Activated naive CD4-positive, alpha-beta T cell treated with anti-CD3 and anti-CD28 coated beads, Interleukin-2, amount 50 U/mL, for 24 hours (primary cell): ENCODE data around the gene ISOC2.
"Not testable (repeated sequence)": the region's sequence is repeated elsewhere in the genome, so short reads cannot be mapped to it uniquely, and the experiment has no call there.

Experiments used
- H3K27ac Mint-ChIP-seq: one replicate; pipeline ENCODE4 v1.8.0; 2021; ENCODE audit warnings: mild to moderate bottlenecking, mixed read lengths
- H3K27me3 Mint-ChIP-seq: one replicate; pipeline ENCODE4 v1.8.0; 2021; ENCODE audit warnings: mixed read lengths
- H3K36me3 Mint-ChIP-seq: one replicate; pipeline ENCODE4 v1.8.0; 2021; ENCODE audit warnings: mixed read lengths
- H3K4me1 Mint-ChIP-seq: one replicate; pipeline ENCODE4 v1.8.0; 2021; ENCODE audit warnings: mixed read lengths
- H3K4me3 Mint-ChIP-seq: one replicate; pipeline ENCODE4 v1.8.0; 2021; ENCODE audit warnings: mild to moderate bottlenecking, mixed read lengths
- H3K9me3 Mint-ChIP-seq: one replicate; pipeline ENCODE4 v1.8.0; 2021; ENCODE audit warnings: mixed read lengths

The ISOC2 gene

GRCh38 chr19:55456347-55456746 is 5.1 kb downstream of the ISOC2 start:
- Mint-ChIP-seq H3K27me3 (peaks cover 9% of the 10 kb centered on the region), H3K27ac (no peak overlapping the region), H3K4me1 (peaks cover 22% of the 10 kb centered on the region), H3K4me3 (no peak overlapping the region), H3K9me3 (no peaks in the 10 kb centered on the region), H3K36me3 (peaks cover 10% of the 10 kb centered on the region)

GRCh38 chr19:55455576-55456235 is 5.7 kb downstream of the ISOC2 start:
- no peaks in the 10 kb centered on the region for H3K9me3 Mint-ChIP-seq
- no peak overlapping the region for H3K27ac Mint-ChIP-seq
- peaks cover 11% of the 10 kb centered on the region for H3K27me3 Mint-ChIP-seq
- H3K4me3 Mint-ChIP-seq: no peak overlapping the region
- H3K4me1 Mint-ChIP-seq: peaks cover 20% of the 10 kb centered on the region
- peaks cover 10% of the 10 kb centered on the region for H3K36me3 Mint-ChIP-seq

GRCh38 chr19:55454787-55455243 is 6.6 kb downstream of the ISOC2 start:
- Mint-ChIP-seq H3K27ac (no peak overlapping the region), H3K36me3 (peaks cover 10% of the 10 kb centered on the region), H3K4me1 (peaks cover 15% of the 10 kb centered on the region), H3K4me3 (no peak overlapping the region), H3K9me3 (no peaks in the 10 kb centered on the region), H3K27me3 (peaks cover 14% of the 10 kb centered on the region)

- H3K4me3 Mint-ChIP-seq: peak overlapping the region; percentile 71
- H3K27ac Mint-ChIP-seq: no peak overlapping the region
- H3K27me3 Mint-ChIP-seq: peaks cover 15% of the 10 kb centered on the region
- peaks cover 10% of the 10 kb centered on the region for H3K36me3 Mint-ChIP-seq
- peaks cover 15% of the 10 kb centered on the region for H3K4me1 Mint-ChIP-seq
- H3K9me3 Mint-ChIP-seq: no peaks in the 10 kb centered on the region
These were observed 7.8 kb downstream of the ISOC2 start for GRCh38 chr19:55453511-55454260.

GRCh38 chr19:55452749-55453346 is 8.6 kb downstream of the ISOC2 start:
- Mint-ChIP-seq H3K27me3 (peaks cover 15% of the 10 kb centered on the region), H3K9me3 (no peaks in the 10 kb centered on the region), H3K4me1 (peaks cover 15% of the 10 kb centered on the region), H3K4me3 (peak overlapping the region; percentile 71), H3K27ac (no peak overlapping the region), H3K36me3 (peaks cover 10% of the 10 kb centered on the region)

- Mint-ChIP-seq H3K9me3 (no peaks in the 10 kb centered on the region), H3K36me3 (peaks cover 10% of the 10 kb centered on the region), H3K4me1 (peaks cover 15% of the 10 kb centered on the region), H3K27ac (no peak overlapping the region), H3K27me3 (peaks cover 15% of the 10 kb centered on the region), H3K4me3 (peak overlapping the region; percentile 75)
These were observed 9.3 kb downstream of the ISOC2 start for GRCh38 chr19:55451965-55452748.

GRCh38 chr19:55451163-55451964 is 10.1 kb downstream of the ISOC2 start:
- no peak overlapping the region for H3K27ac Mint-ChIP-seq
- peaks cover 15% of the 10 kb centered on the region for H3K27me3 Mint-ChIP-seq
- H3K9me3 Mint-ChIP-seq: no peaks in the 10 kb centered on the region
- peaks cover 15% of the 10 kb centered on the region for H3K4me1 Mint-ChIP-seq
- peak overlapping the region; percentile 75 for H3K4me3 Mint-ChIP-seq
- H3K36me3 Mint-ChIP-seq: peaks cover 10% of the 10 kb centered on the region

GRCh38 chr19:55449469-55449868 is 12.0 kb downstream of the ISOC2 start:
- Mint-ChIP-seq H3K9me3 (no peaks in the 10 kb centered on the region), H3K27ac (no peak overlapping the region), H3K36me3 (peaks cover 4% of the 10 kb centered on the region), H3K27me3 (peaks cover 22% of the 10 kb centered on the region), H3K4me1 (peaks cover 15% of the 10 kb centered on the region), H3K4me3 (no peak overlapping the region)

- H3K36me3 Mint-ChIP-seq, H3K4me3 Mint-ChIP-seq, H3K9me3 Mint-ChIP-seq, H3K27ac Mint-ChIP-seq: not testable (repeated sequence)
- H3K27me3 Mint-ChIP-seq: peaks cover 28% of the 10 kb centered on the region
- peaks cover 16% of the 10 kb centered on the region for H3K4me1 Mint-ChIP-seq
These were observed 13.3 kb downstream of the ISOC2 start for GRCh38 chr19:55448175-55448490.

GRCh38 chr19:55447421-55448174 is 13.8 kb downstream of the ISOC2 start:
- Mint-ChIP-seq H3K36me3 (no peaks in the 10 kb centered on the region), H3K27ac (no peak overlapping the region), H3K27me3 (peaks cover 30% of the 10 kb centered on the region), H3K4me3 (no peak overlapping the region), H3K9me3 (no peaks in the 10 kb centered on the region), H3K4me1 (peaks cover 19% of the 10 kb centered on the region)

GRCh38 chr19:55446060-55446459 is 15.4 kb downstream of the ISOC2 start:
- Mint-ChIP-seq H3K4me3 (no peak overlapping the region), H3K27me3 (peaks cover 37% of the 10 kb centered on the region), H3K9me3 (no peaks in the 10 kb centered on the region), H3K27ac (no peak overlapping the region), H3K4me1 (peaks cover 22% of the 10 kb centered on the region), H3K36me3 (no peaks in the 10 kb centered on the region)

GRCh38 chr19:55444646-55445045 is 16.8 kb downstream of the ISOC2 start:
- Mint-ChIP-seq H3K9me3 (no peaks in the 10 kb centered on the region), H3K27ac (peak overlapping the region; percentile 65), H3K36me3 (no peaks in the 10 kb centered on the region), H3K4me1 (peaks cover 21% of the 10 kb centered on the region), H3K4me3 (no peak overlapping the region), H3K27me3 (peaks cover 40% of the 10 kb centered on the region)

- peaks cover 47% of the 10 kb centered on the region for H3K27me3 Mint-ChIP-seq
- no peak overlapping the region for H3K4me3 Mint-ChIP-seq
- H3K9me3 Mint-ChIP-seq: no peaks in the 10 kb centered on the region
- H3K36me3 Mint-ChIP-seq: no peaks in the 10 kb centered on the region
- peaks cover 21% of the 10 kb centered on the region for H3K4me1 Mint-ChIP-seq
- H3K27ac Mint-ChIP-seq: no peak overlapping the region
These were observed 17.5 kb downstream of the ISOC2 start for GRCh38 chr19:55443824-55444480.
